H9 (cell line): ENCODE data around the gene SPECC1. TPM values are rescaled to one million over a fixed set of nuclear protein-coding genes. Genes with fewer than 3 reads are reported as not detected.

ENCODE experiments used
- DNase-seq: peaks from one replicate; pipeline ENCODE4 v3.0.0-alpha.2; 2017
- H2AFZ ChIP-seq: one replicate; pipeline ENCODE4 v1.6.1; 2013; ENCODE audit warnings: mild to moderate bottlenecking, low read length, control low read depth, moderate library complexity
- H2AK5ac ChIP-seq: 2 replicates; pipeline ENCODE4 v1.6.1; 2013; ENCODE audit warnings: low read length, control low read depth, mixed read lengths; ENCODE audit not compliant: insufficient read length
- H2BK120ac ChIP-seq: one replicate; pipeline ENCODE4 v1.6.1; 2013; ENCODE audit warnings: low read depth, mild to moderate bottlenecking, low read length, control low read depth, inconsistent platforms; ENCODE audit not compliant: poor library complexity, severe bottlenecking
- H2BK12ac ChIP-seq: 2 replicates; pipeline ENCODE4 v1.6.1; 2013; ENCODE audit warnings: low read length, control low read depth, mixed read lengths, low read depth; ENCODE audit not compliant: insufficient read length
- H2BK15ac ChIP-seq: 2 replicates; pipeline ENCODE4 v1.6.1; 2013; ENCODE audit warnings: low read depth, low read length, control low read depth
- H2BK20ac ChIP-seq: one replicate; pipeline ENCODE4 v1.6.1; 2013; ENCODE audit warnings: low read depth, mild to moderate bottlenecking, low read length, control low read depth, inconsistent platforms; ENCODE audit not compliant: poor library complexity, severe bottlenecking
- H2BK5ac ChIP-seq: 2 replicates; pipeline ENCODE4 v1.6.1; 2013; ENCODE audit warnings: low read length, control low read depth, mixed read lengths; ENCODE audit not compliant: insufficient read length
- H3K14ac ChIP-seq: 2 replicates; pipeline ENCODE4 v1.6.1; 2013; ENCODE audit warnings: low read length, control low read depth; ENCODE audit not compliant: insufficient read depth
- H3K18ac ChIP-seq: 2 replicates; pipeline ENCODE4 v1.6.1; 2013; ENCODE audit warnings: low read depth, mild to moderate bottlenecking, mixed read lengths, low read length, control low read depth; ENCODE audit not compliant: insufficient read length
- H3K23ac ChIP-seq: 2 replicates; pipeline ENCODE4 v1.6.1; 2013; ENCODE audit warnings: low read length, control low read depth, mixed read lengths, low read depth; ENCODE audit not compliant: insufficient read length
- H3K23me2 ChIP-seq: 2 replicates; pipeline ENCODE4 v1.6.1; 2013; ENCODE audit warnings: low read depth, mild to moderate bottlenecking, mixed read lengths, low read length, control low read depth; ENCODE audit not compliant: insufficient read length, poor library complexity, severe bottlenecking
- H3K27ac ChIP-seq: 2 replicates; pipeline ENCODE4 v1.5.1; 2013; ENCODE audit warnings: low read length, control low read depth, mixed read lengths, low read depth; ENCODE audit not compliant: insufficient read length
- H3K27me3 ChIP-seq: 2 replicates; pipeline ENCODE4 v1.6.1; 2013; ENCODE audit warnings: low read length, control low read depth, inconsistent platforms; ENCODE audit not compliant: insufficient read depth
- H3K4ac ChIP-seq: 2 replicates; pipeline ENCODE4 v1.6.1; 2013; ENCODE audit warnings: low read depth, mild to moderate bottlenecking, control low read depth, inconsistent platforms, low read length, moderate library complexity
- H3K4me1 ChIP-seq: 2 replicates; pipeline ENCODE4 v1.6.1; 2013; ENCODE audit warnings: low read length, control low read depth, inconsistent platforms; ENCODE audit not compliant: insufficient read depth
- H3K4me2 ChIP-seq: 2 replicates; pipeline ENCODE4 v1.6.1; 2013; ENCODE audit warnings: low read length, control low read depth, mixed read lengths; ENCODE audit not compliant: insufficient read length, insufficient read depth
- H3K56ac ChIP-seq: 2 replicates; pipeline ENCODE4 v1.6.1; 2013; ENCODE audit warnings: low read depth, mild to moderate bottlenecking, mixed read lengths, low read length, control low read depth; ENCODE audit not compliant: insufficient read length
- H3K79me1 ChIP-seq: 2 replicates; pipeline ENCODE4 v1.6.1; 2013; ENCODE audit warnings: low read depth, mild to moderate bottlenecking, moderate library complexity, low read length, control low read depth, inconsistent platforms; ENCODE audit not compliant: insufficient read depth, poor library complexity, severe bottlenecking
- H3K79me2 ChIP-seq: 2 replicates; pipeline ENCODE4 v1.6.1; 2013; ENCODE audit warnings: low read length, control low read depth, inconsistent platforms; ENCODE audit not compliant: insufficient read depth
- H3K9ac ChIP-seq: 2 replicates; pipeline ENCODE4 v1.6.1; 2013; ENCODE audit warnings: low read length, control low read depth, mixed read lengths; ENCODE audit not compliant: insufficient read length; ENCODE audit errors: extremely low read depth
- H3K9me3 ChIP-seq: one replicate; pipeline ENCODE4 v1.6.1; 2013; ENCODE audit warnings: low read depth, low read length, inconsistent platforms; ENCODE audit not compliant: control insufficient read depth
- H3T11ph ChIP-seq: one replicate; pipeline ENCODE4 v1.6.1; 2013; ENCODE audit warnings: mild to moderate bottlenecking, low read length, control low read depth, inconsistent platforms
- H4K20me1 ChIP-seq: one replicate; pipeline ENCODE4 v1.6.1; 2013; ENCODE audit not compliant: control insufficient read depth, insufficient read length, insufficient read depth
- H4K5ac ChIP-seq: 2 replicates; pipeline ENCODE4 v1.6.1; 2013; ENCODE audit warnings: low read depth, mild to moderate bottlenecking, mixed read lengths, low read length, control low read depth; ENCODE audit not compliant: insufficient read length
- H4K8ac ChIP-seq: replicated peaks from 2 replicates; pipeline ENCODE4 v1.6.1; 2013; ENCODE audit warnings: low read length, control low read depth, mixed read lengths, low read depth; ENCODE audit not compliant: insufficient read length
- H4K91ac ChIP-seq: 2 replicates; pipeline ENCODE4 v1.6.1; 2013; ENCODE audit warnings: low read depth, mild to moderate bottlenecking, moderate library complexity, mixed read lengths, low read length, control low read depth; ENCODE audit not compliant: insufficient read length
- H3K27ac Mint-ChIP-seq, 3 experiments: 2 replicates in 2 of 3; 3 replicates in 1 of 3; pipeline ENCODE4 v1.8.0; 2020 to 2021; ENCODE audit warnings: mixed read lengths in 3 of 3, mild to moderate bottlenecking in 1 of 3, moderate library complexity in 1 of 3
- H3K27me3 Mint-ChIP-seq: 2 replicates; pipeline ENCODE4 v1.8.0; 2021; ENCODE audit warnings: low read depth, mild to moderate bottlenecking, moderate library complexity, mixed read lengths
- H3K36me3 Mint-ChIP-seq, 3 experiments: 2 replicates in 2 of 3; 3 replicates in 1 of 3; pipeline ENCODE4 v1.8.0; 2020 to 2021; ENCODE audit warnings: low read depth in 3 of 3, mixed read lengths in 3 of 3; ENCODE audit not compliant: insufficient read depth in 1 of 3
- H3K4me1 Mint-ChIP-seq, 2 experiments: 2 replicates each; pipeline ENCODE4 v1.8.0; 2020; ENCODE audit warnings: mixed read lengths in 2 of 2
- H3K4me3 Mint-ChIP-seq, 2 experiments: 2 replicates in 1 of 2; 3 replicates in 1 of 2; pipeline ENCODE4 v1.8.0; 2020 to 2021; ENCODE audit warnings: mild to moderate bottlenecking in 2 of 2, mixed read lengths in 2 of 2, moderate library complexity in 1 of 2
- H3K9me3 Mint-ChIP-seq, 2 experiments: 2 replicates in 1 of 2; 3 replicates in 1 of 2; pipeline ENCODE4 v1.8.0; 2020; ENCODE audit warnings: mild to moderate bottlenecking in 2 of 2, mixed read lengths in 2 of 2, moderate library complexity in 1 of 2
- WGBS: extraction: QIAGEN DNeasy Blood & Tissue Kit; methylation state at CpG from one replicate; pipeline ENCODE4 v1.1.7; 2013; ENCODE audit warnings: missing lambda C conversion rate, low lambda C conversion rate, mixed read lengths; ENCODE audit not compliant: insufficient read length; ENCODE audit errors: extremely low coverage; 5-methylcytosine and 5-hydroxymethylcytosine counted together
- total RNA-seq: library from RNA; stranded (reverse); gene quantifications from 2 replicates; pipeline ENCODE4 v1.2.1, GENCODE V29; 2021
- TF ChIP-seq, protein P1 (sequence below): fragments of 200-600 bp; sonication (generic); conservative IDR thresholded peaks from 3 replicates; pipeline ENCODE4 v1.8.0; 2021; ENCODE audit warnings: antibody characterized with exemption, mild to moderate bottlenecking

Gene SPECC1
- total RNA-seq, 1 experiment from 2014 or later: 65.7 TPM

DNA sequence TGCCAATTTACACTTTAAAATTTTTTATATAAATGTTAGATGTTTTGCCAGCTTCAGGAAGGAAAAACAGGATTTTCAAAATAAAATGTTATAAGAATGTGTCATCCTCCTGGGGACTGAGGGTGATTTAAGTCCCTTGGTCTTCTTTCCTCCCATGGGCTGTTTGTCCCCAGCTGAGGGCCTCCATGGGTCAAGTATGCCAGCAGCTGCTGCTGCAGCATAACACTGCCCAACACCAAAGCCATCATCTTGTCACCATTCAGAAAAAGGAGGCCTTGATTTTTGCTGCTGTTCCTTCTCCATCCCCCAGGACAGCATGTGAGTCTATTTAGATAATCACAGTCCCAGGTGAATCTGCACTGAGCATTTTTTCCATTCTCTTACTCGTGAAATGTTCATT, 269.6 kb downstream of the SPECC1 start:
- Mint-ChIP-seq H3K27me3 (no peaks in the 10 kb centered on the region), H3K9me3 (no peaks in the 10 kb centered on the region), H3K4me1 (no peaks in the 10 kb centered on the region), H3K4me3 (no peak overlapping the region), H3K36me3 (peaks cover 9 to 30% (median 13%) of the 10 kb centered on the region in 3 experiments; a peak in 5 of 7 replicates), H3K27ac (no peak overlapping the region)
- no peak overlapping the region for H3K4ac ChIP-seq
- H3K79me1 ChIP-seq: no peaks in the 10 kb centered on the region
- H3K23me2 ChIP-seq: no peaks in the 10 kb centered on the region
- H3K9me3 ChIP-seq: no peaks in the 10 kb centered on the region
- DNase-seq: no peak
- no peaks in the 10 kb centered on the region for H4K20me1 ChIP-seq
- no peak overlapping the region for H3K18ac ChIP-seq
- H4K8ac ChIP-seq: no peak overlapping the region
- no peak overlapping the region for H2BK120ac ChIP-seq
- no peak overlapping the region for H2BK20ac ChIP-seq
- no peak overlapping the region for H2BK15ac ChIP-seq
- H3K9ac ChIP-seq: no peak overlapping the region
- no peak overlapping the region for H4K5ac ChIP-seq
- no peak overlapping the region for H3T11ph ChIP-seq
- H2AK5ac ChIP-seq: no peak overlapping the region
- no CpG with 5 or more reads among the region's 1 CpG for WGBS
- H3K27ac ChIP-seq: no peak overlapping the region
- H3K14ac ChIP-seq: no peak overlapping the region
- no peak overlapping the region for H2AFZ ChIP-seq
- H3K4me1 ChIP-seq: no peaks in the 10 kb centered on the region
- H3K27me3 ChIP-seq: no peaks in the 10 kb centered on the region
- no peak overlapping the region for H2BK5ac ChIP-seq
- no peak overlapping the region for H4K91ac ChIP-seq
- H3K23ac ChIP-seq: no peak overlapping the region
- no peak overlapping the region for H2BK12ac ChIP-seq
- TF ChIP-seq, protein P1, sequence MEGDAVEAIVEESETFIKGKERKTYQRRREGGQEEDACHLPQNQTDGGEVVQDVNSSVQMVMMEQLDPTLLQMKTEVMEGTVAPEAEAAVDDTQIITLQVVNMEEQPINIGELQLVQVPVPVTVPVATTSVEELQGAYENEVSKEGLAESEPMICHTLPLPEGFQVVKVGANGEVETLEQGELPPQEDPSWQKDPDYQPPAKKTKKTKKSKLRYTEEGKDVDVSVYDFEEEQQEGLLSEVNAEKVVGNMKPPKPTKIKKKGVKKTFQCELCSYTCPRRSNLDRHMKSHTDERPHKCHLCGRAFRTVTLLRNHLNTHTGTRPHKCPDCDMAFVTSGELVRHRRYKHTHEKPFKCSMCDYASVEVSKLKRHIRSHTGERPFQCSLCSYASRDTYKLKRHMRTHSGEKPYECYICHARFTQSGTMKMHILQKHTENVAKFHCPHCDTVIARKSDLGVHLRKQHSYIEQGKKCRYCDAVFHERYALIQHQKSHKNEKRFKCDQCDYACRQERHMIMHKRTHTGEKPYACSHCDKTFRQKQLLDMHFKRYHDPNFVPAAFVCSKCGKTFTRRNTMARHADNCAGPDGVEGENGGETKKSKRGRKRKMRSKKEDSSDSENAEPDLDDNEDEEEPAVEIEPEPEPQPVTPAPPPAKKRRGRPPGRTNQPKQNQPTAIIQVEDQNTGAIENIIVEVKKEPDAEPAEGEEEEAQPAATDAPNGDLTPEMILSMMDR: no peak
- no peaks in the 10 kb centered on the region for H3K79me2 ChIP-seq
- no peak overlapping the region for H3K56ac ChIP-seq
- no peak overlapping the region for H3K4me2 ChIP-seq
